GM21367 (cell line): ENCODE results near the gene FES.
A peak's percentile ranks its signal among the peaks of the same experiment; 100 is the strongest.
"Not testable (repeated sequence)": the region's sequence is repeated elsewhere in the genome, so short reads cannot be mapped to it uniquely, and the experiment has no call there.

Experiments used
- ATAC-seq: cut with Tn5 transposase; IDR thresholded peaks from one replicate; pipeline ENCODE4 v1.9.1; 2021; ENCODE audit not compliant: unreplicated experiment

FES gene

GRCh38 chr15:90883976-90884718 is at the start of gene FES:
FES (plus strand) TSS chr15:90884504; CDS start chr15:90885046, 542 bp downstream.
- no peak for ATAC-seq

- no peak for ATAC-seq
These were observed 49.7 kb upstream of the FES start for GRCh38 chr15:90834626-90835025.

GRCh38 chr15:90836296-90836871 is 47.9 kb upstream of the FES start:
- no peak for ATAC-seq

GRCh38 chr15:90837094-90837493 is 47.2 kb upstream of the FES start:
- ATAC-seq = no peak

DNA sequence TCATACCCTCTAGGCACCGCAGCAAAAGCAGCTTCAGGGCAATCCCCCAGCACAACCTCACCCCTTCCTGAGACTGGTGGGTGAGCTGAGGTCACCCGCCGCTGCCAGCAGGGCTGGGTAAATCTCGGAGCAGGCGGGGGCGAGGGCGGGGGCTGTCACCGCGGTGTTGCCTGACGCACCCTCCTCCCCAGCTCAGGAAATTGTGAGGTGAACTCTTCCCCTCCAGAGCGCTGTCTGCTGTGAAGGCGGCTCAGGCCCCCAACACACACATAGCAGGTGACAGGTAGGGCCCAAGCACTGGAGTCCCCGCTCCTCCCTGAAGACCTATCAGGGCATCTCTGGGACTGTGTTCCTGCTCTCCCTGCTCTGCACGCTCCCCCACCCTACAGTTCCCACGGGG is 46.2 kb upstream of the FES start:
- ATAC-seq = no peak

- ATAC-seq = no peak
These were observed 45.8 kb upstream of the FES start for GRCh38 chr15:90838544-90838943.

- peak; percentile 64 for ATAC-seq
These were observed 44.9 kb upstream of the FES start for GRCh38 chr15:90839187-90840071.

DNA sequence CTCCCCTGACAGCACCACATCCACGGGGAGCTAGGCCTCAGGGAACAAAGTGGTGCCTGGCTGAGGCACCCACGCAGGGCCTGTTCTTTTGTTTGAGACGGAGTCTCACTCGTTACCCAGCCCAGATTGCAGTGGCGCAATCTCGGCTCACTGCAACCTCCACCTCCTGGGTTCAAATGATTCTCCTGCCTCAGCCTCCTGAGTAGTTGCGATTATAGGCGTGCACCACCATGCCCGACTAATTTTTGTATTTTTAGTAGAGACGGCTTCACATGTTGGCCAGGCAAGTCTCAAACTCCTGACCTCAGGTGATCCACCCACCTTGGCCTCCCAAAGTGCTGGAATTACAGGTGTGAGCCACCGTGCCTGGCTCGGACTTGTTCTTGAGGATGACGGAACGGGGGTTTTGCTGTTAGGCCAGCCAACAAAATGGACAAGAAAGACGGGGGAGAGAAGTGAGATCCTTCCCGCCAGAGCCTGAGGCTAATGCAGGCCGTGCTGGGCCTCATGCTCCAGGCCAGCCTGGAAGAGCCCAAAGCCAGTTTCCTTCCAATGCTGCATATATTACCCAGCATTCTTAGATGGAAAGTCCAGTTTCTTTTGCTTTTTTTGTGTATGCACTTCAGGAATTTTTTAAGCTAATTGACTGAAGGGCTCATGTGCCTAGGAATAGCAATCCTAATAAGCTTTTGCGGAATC is 44.0 kb upstream of the FES start:
- no peak for ATAC-seq

DNA sequence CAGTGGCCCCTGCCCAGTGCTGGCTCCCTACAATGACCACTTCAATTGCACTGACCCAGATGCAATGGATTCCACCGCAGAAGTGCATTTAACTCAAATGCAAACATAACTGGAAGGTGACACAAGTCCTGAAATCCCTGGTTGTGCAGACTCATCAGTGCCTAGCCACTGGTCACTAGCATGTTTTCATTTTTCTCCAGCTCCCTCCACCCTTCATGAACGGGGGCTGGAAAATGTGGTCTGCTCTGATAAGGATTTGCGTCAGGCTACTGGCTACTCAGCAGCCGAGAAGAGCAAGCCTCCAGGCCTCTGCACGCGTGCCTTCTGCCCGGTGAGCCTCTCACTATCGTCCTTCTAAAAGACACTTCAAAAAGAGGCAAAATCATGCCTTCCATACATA is 43.4 kb upstream of the FES start:
- ATAC-seq = no peak

GRCh38 chr15:90844696-90845095 is 39.6 kb upstream of the FES start:
- ATAC-seq = no peak

GRCh38 chr15:90845201-90845949 is 38.9 kb upstream of the FES start:
- ATAC-seq = peak; percentile 76

DNA sequence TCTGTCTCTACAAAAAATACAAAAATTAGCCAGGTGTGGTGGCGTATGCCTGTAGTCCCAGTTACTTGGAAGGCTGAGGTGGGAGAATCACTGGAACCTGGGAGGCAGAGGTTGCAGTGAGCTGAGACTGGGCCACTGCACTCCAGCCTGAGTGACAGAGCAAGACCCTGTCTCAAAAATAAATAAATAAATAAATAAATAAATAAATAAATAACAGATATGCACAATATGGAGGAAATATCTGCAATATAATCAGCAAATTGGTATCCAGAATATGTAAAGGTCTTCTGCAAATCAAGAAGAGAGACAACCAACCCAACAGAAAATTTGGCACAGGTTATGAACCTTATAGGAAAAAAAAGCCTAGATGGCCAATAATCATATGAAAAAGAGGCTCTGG is 34.9 kb upstream of the FES start:
- ATAC-seq = not testable (repeated sequence)

DNA sequence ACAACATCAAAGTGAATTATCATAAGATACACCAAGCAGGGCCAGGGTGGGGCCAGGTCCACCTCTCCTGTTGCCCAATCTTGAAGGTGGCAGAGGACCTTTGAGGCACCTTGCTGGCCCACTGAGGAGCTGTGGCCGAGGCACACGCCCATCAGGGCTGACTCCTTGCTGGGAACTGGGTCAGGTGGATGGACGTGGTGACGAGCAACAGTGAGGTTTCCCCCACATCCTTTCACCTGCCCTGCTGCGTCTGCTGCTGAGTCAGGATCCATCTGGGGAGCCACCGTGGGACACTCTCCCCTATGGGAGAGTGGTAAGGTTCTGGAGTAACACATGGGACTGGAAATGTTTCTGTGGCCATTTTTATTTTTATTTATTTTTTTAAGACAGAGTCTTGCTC is 33.2 kb upstream of the FES start:
- no peak for ATAC-seq

GRCh38 chr15:90851940-90852339 is 32.4 kb upstream of the FES start:
- no peak for ATAC-seq

DNA sequence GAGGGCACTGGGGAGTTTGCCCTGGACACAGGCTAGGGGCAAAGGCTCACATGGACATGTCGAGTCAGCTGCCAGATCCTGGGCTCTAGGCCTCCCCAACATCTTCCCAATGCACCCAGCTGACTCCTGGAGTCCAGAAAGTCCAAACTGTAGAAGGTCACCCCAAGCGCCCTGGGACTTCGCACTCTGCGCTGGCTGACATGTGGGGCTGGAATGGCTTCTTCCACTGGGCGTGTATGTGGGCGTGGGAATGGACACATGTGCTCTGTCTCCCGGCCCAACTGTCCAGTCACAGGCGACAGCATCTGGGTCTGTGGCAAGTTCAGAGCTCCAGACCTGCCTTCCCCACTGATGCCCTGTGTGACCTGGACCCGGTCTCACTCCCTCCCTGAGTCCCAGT is 29.2 kb upstream of the FES start:
- ATAC-seq = no peak

DNA sequence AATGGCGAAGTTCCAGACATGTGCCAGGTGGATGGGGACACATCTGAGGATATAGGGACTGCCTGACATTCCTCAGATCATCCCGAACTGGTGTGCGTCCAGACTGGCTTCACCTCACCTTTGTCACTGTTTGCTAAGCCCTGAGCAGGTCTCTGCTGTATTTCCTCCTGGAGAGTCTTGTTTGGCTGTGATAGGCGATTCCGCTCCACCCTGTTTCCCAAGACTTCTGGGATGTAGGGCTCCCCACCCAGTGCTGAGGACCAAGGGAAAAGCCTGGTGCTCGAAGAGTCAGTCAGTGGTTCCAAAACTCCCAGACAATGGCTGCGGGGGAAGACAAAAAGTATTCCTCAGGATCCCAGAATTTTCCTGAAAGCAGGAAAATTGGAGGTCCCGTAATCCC is 27.0 kb upstream of the FES start:
- no peak for ATAC-seq

GRCh38 chr15:90857883-90858443 is 26.3 kb upstream of the FES start:
- no peak for ATAC-seq

GRCh38 chr15:90859234-90860131 is 24.8 kb upstream of the FES start:
- no peak for ATAC-seq

- ATAC-seq = no peak
These were observed 23.9 kb upstream of the FES start for GRCh38 chr15:90860450-90860849.
